H1 (cell line): ENCODE data around the gene OR10X1. TPM values are rescaled to one million over a fixed set of nuclear protein-coding genes. Genes with fewer than 3 reads are reported as not detected.

ENCODE experiments used
- CTCF ChIA-PET: fragments of 300-600 bp; sonication (Branson Sonifier 250); formaldehyde crosslinking; loops from one replicate; lab custom pipeline; 2021; ENCODE audit not compliant: partially characterized antibody; lab: Charles Lee
- POLR2A ChIA-PET: fragments of 300-600 bp; sonication (Branson Sonifier 250); formaldehyde crosslinking; loops from one replicate; lab custom pipeline; 2021; ENCODE audit warnings: inconsistent platforms; ENCODE audit not compliant: partially characterized antibody; lab: Charles Lee
- DNase-seq, 2 experiments: peaks; one replicate each; pipeline versions ENCODE4 v3.0.0 to v3.0.0-alpha.2; 2010 to 2022; ENCODE audit warnings: low spot score in 2 of 2, low read depth in 1 of 2, mixed read lengths in 1 of 2
- FAIRE-seq: peaks from 2 replicates; lab custom pipeline; 2011; peaks lifted over from hg19 to GRCh38; lab: Jason Lieb, UNC
- H2AFZ ChIP-seq: 2 replicates; pipeline ENCODE4 v1.8.1; 2012; ENCODE audit warnings: low read length, inconsistent platforms
- H2AK5ac ChIP-seq: 2 replicates; pipeline ENCODE4 v1.6.1; 2013; ENCODE audit warnings: low read depth, low read length
- H2BK120ac ChIP-seq: replicated peaks from 2 replicates; pipeline ENCODE3; 2013; ENCODE audit warnings: low read depth, low read length, inconsistent platforms
- H2BK12ac ChIP-seq: 2 replicates; pipeline ENCODE4 v1.6.1; 2013; ENCODE audit warnings: low read depth, low read length
- H2BK15ac ChIP-seq: 2 replicates; pipeline ENCODE4 v1.6.1; 2013; ENCODE audit warnings: low read length
- H2BK20ac ChIP-seq: 2 replicates; pipeline ENCODE4 v1.6.1; 2013; ENCODE audit warnings: low read length
- H2BK5ac ChIP-seq: 2 replicates; pipeline ENCODE4 v1.6.1; 2013; ENCODE audit warnings: low read depth, low read length
- H3K14ac ChIP-seq: 2 replicates; pipeline ENCODE4 v1.6.1; 2013; ENCODE audit warnings: inconsistent platforms; ENCODE audit not compliant: insufficient read length
- H3K18ac ChIP-seq: 2 replicates; pipeline ENCODE4 v1.6.1; 2013; ENCODE audit warnings: low read length; ENCODE audit errors: extremely low read depth
- H3K23ac ChIP-seq: 2 replicates; pipeline ENCODE4 v1.6.1; 2013; ENCODE audit warnings: inconsistent platforms; ENCODE audit not compliant: insufficient read length
- H3K23me2 ChIP-seq: 2 replicates; pipeline ENCODE4 v1.6.1; 2013; ENCODE audit warnings: low read depth, low read length
- H3K27ac ChIP-seq: 2 replicates; pipeline ENCODE4 v1.6.1; 2011; ENCODE audit warnings: low read depth, low read length, inconsistent platforms
- H3K27me3 ChIP-seq, 4 experiments: replicated peaks in 1 of 4; 1 replicate in 1 of 4; 2 replicates in 3 of 4; pipeline versions ENCODE4 v1.6.1 to v1.8.1; 2011 to 2013; ENCODE audit warnings: low read length in 3 of 4, mild to moderate bottlenecking in 3 of 4, inconsistent platforms in 2 of 4, mixed read lengths in 2 of 4, moderate library complexity in 1 of 4; ENCODE audit not compliant: control insufficient read depth in 3 of 4, insufficient read depth in 3 of 4; ENCODE audit errors: extremely low read depth in 1 of 4
- H3K36me3 ChIP-seq, 4 experiments: 2 replicates each; pipeline versions ENCODE4 v1.6.1 to v1.8.1; 2011 to 2013; ENCODE audit warnings: mild to moderate bottlenecking in 4 of 4, low read length in 3 of 4, moderate library complexity in 2 of 4, control low read depth in 1 of 4, inconsistent platforms in 1 of 4; ENCODE audit not compliant: insufficient read depth in 4 of 4, control insufficient read depth in 2 of 4
- H3K4ac ChIP-seq: replicated peaks from 2 replicates; pipeline ENCODE3; 2013; ENCODE audit warnings: low read length, low read depth, mixed read lengths, inconsistent platforms; ENCODE audit not compliant: insufficient read length
- H3K4me1 ChIP-seq, 4 experiments: replicated peaks in 1 of 4; 1 replicate in 1 of 4; 2 replicates in 3 of 4; pipeline versions ENCODE4 v1.6.1 to v1.8.1; 2011 to 2013; ENCODE audit warnings: low read length in 3 of 4, inconsistent platforms in 2 of 4, mixed read lengths in 1 of 4; ENCODE audit not compliant: insufficient read depth in 4 of 4, control insufficient read depth in 3 of 4
- H3K4me2 ChIP-seq, 2 experiments: 2 replicates each; pipeline versions ENCODE4 v1.6.1 to v1.8.1; 2011 to 2013; ENCODE audit warnings: low read depth in 2 of 2, low read length in 2 of 2, control low read depth in 1 of 2, inconsistent platforms in 1 of 2, mild to moderate bottlenecking in 1 of 2; ENCODE audit not compliant: insufficient read depth in 1 of 2
- H3K4me3 ChIP-seq, 4 experiments: fragments of 200-600, 300-600 bp in 1 of 4; sonication (generic), shearing (Covaris generic), sonication (Bioruptor Twin) in 1 of 4; 2 replicates each; pipeline versions ENCODE4 v1.5.1 to v1.8.1; 2011 to 2016; ENCODE audit warnings: low read length in 4 of 4, low read depth in 3 of 4, control low read depth in 2 of 4, inconsistent platforms in 2 of 4, mild to moderate bottlenecking in 2 of 4, mixed read lengths in 1 of 4, moderate library complexity in 1 of 4; ENCODE audit not compliant: insufficient read depth in 2 of 4; ENCODE audit errors: extremely low read depth in 1 of 4
- H3K56ac ChIP-seq: replicated peaks from 2 replicates; pipeline ENCODE3; 2013; ENCODE audit warnings: low read depth, mild to moderate bottlenecking, mixed read lengths, low read length, inconsistent platforms; ENCODE audit not compliant: insufficient read length
- H3K79me1 ChIP-seq: 2 replicates; pipeline ENCODE4 v1.6.1; 2013; ENCODE audit warnings: low read depth, low read length, control low read depth
- H3K79me2 ChIP-seq, 2 experiments: 2 replicates each; pipeline versions ENCODE4 v1.6.1 to v1.8.1; 2012 to 2013; ENCODE audit warnings: low read length in 2 of 2, mild to moderate bottlenecking in 2 of 2, inconsistent platforms in 1 of 2; ENCODE audit not compliant: insufficient read depth in 2 of 2, control insufficient read depth in 1 of 2
- H3K9ac ChIP-seq, 4 experiments: replicated peaks in 1 of 4; 1 replicate in 1 of 4; 2 replicates in 3 of 4; pipeline versions ENCODE4 v1.6.1 to v1.8.1; 2011 to 2013; ENCODE audit warnings: low read depth in 3 of 4, low read length in 3 of 4, control low read depth in 2 of 4, mild to moderate bottlenecking in 2 of 4, moderate library complexity in 2 of 4, inconsistent platforms in 1 of 4; ENCODE audit errors: extremely low read depth in 1 of 4
- H3K9me3 ChIP-seq, 2 experiments: 2 replicates each; pipeline versions ENCODE4 v1.6.1 to v1.8.1; 2012 to 2013; ENCODE audit warnings: mild to moderate bottlenecking in 2 of 2, moderate library complexity in 2 of 2, control low read depth in 1 of 2, inconsistent platforms in 1 of 2, low read depth in 1 of 2, low read length in 1 of 2, mixed read lengths in 1 of 2; ENCODE audit not compliant: insufficient read depth in 2 of 2
- H4K20me1 ChIP-seq, 2 experiments: replicated peaks in 1 of 2; 2 replicates each; pipeline versions ENCODE3 to v1.8.1; 2011 to 2013; ENCODE audit warnings: inconsistent platforms in 2 of 2, low read length in 2 of 2, mild to moderate bottlenecking in 1 of 2; ENCODE audit not compliant: insufficient read depth in 2 of 2, control insufficient read depth in 1 of 2
- H4K5ac ChIP-seq: 2 replicates; pipeline ENCODE4 v1.6.1; 2013; ENCODE audit warnings: low read length, low read depth, mixed read lengths, inconsistent platforms; ENCODE audit not compliant: insufficient read length
- H4K8ac ChIP-seq: 2 replicates; pipeline ENCODE4 v1.8.0; 2013; ENCODE audit warnings: mild to moderate bottlenecking, moderate library complexity, low read length, inconsistent platforms; ENCODE audit not compliant: insufficient read depth; ENCODE audit errors: extremely low read depth
- H4K91ac ChIP-seq: replicated peaks from 2 replicates; pipeline ENCODE3; 2013; ENCODE audit warnings: low read length, mixed read lengths, inconsistent platforms; ENCODE audit not compliant: insufficient read length
- HDAC6 ChIP-seq: IDR thresholded peaks from one replicate; pipeline ENCODE4 v1.7.1; 2012; ENCODE audit warnings: low read depth, mild to moderate bottlenecking, inconsistent platforms, low read length, moderate library complexity
- RFX5 ChIP-seq: IDR thresholded peaks from 2 replicates; pipeline ENCODE4 v1.6.1; 2011; ENCODE audit warnings: low read depth, low read length, improper control_type of control experiment, borderline replicate concordance
- WGBS, 2 experiments: shearing (Covaris generic) in 1 of 2; methylation state at CpG; one replicate each; pipeline versions ENCODE4 v1.1.6 to v1.1.7; 2013 to 2015; ENCODE audit warnings: low lambda C conversion rate in 2 of 2, mixed read lengths in 2 of 2, inconsistent platforms in 1 of 2, low coverage in 1 of 2, missing lambda C conversion rate in 1 of 2; ENCODE audit not compliant: insufficient replicate concordance in 2 of 2, insufficient coverage in 1 of 2, insufficient read length in 1 of 2; ENCODE audit errors: extremely low coverage in 1 of 2, missing lambda C conversion rate in 1 of 2; 5-methylcytosine and 5-hydroxymethylcytosine counted together
- polyA plus RNA-seq, 7 experiments: library from polyadenylated mRNA; depleted of rRNA in 3 of 7; stranded (reverse) in 5 of 7; unstranded in 2 of 7; fragments of >200 nt in 5 of 7; fragments of 200-250 nt in 2 of 7; gene quantifications; 1 replicate in 5 of 7; 2 replicates in 1 of 7; 4 replicates in 1 of 7; pipeline versions ENCODE4 v1.2.1 to v1.2.3, GENCODE V29; 2011 to 2013; ENCODE audit warnings: missing spikeins in 2 of 7, mixed read lengths in 2 of 7
- total RNA-seq: library from RNA; stranded (reverse); fragmentation: NEBNext Ultra II Directional; extraction: Animal tissue kit (Norgen Biotek cat#: 25700); gene quantifications from 2 replicates; pipeline ENCODE4 v1.2.1, GENCODE V29; 2021

Gene OR10X1
- total and polyA plus RNA-seq, 2 of the 8 experiments (the other 6 are each of a cell fraction or from before 2014, with no cell fraction given) = not detected

- ChIA-PET CTCF (interaction anchor here (1.2 kb wide), 1 partner anchor 8 kb away, joined by 3 read pairs; no protein-coding TSS in a partner anchor), POLR2A (no interaction called here)
- Histone ChIP-seq H2BK15ac (no peak overlapping the region), H4K20me1 (no peaks in the 10 kb centered on the region), H3K4ac (no peak overlapping the region), H3K27ac (no peak overlapping the region), H3K36me3 (no peaks in the 10 kb centered on the region), H4K8ac (no peak overlapping the region), H4K91ac (no peak overlapping the region), H3K23ac (no peak overlapping the region), H3K79me1 (no peaks in the 10 kb centered on the region), H3K9me3 (no peaks in the 10 kb centered on the region), H2BK120ac (no peak overlapping the region), H2AFZ (no peak overlapping the region), H3K9ac (no peak overlapping the region), H4K5ac (no peak overlapping the region), H3K4me2 (no peak overlapping the region), H2AK5ac (no peak overlapping the region), H3K56ac (no peak overlapping the region), H3K14ac (no peak overlapping the region), H3K27me3 (no peaks in the 10 kb centered on the region), H3K23me2 (no peaks in the 10 kb centered on the region), H3K4me1 (no peaks in the 10 kb centered on the region), H3K4me3 (no peak overlapping the region), H3K18ac (no peak overlapping the region), H3K79me2 (no peaks in the 10 kb centered on the region), H2BK12ac (no peak overlapping the region), H2BK20ac (no peak overlapping the region), H2BK5ac (no peak overlapping the region)
- DNase-seq (no peak), FAIRE-seq (no peak)
- WGBS, 2 experiments = 91% methylated on average over 1 of the region's 1 CpG; no CpG with 5 or more reads in 1 of the 2 experiments
- no peak for TF ChIP-seq HDAC6
- TF ChIP-seq RFX5 = no peak
Observed at GRCh38 chr1:158552296-158552695, 27.4 kb downstream of the OR10X1 start.
